Neural cell (in vitro differentiated cells): Measurements from ENCODE around the gene CRIM1. TPM values are rescaled to one million over a fixed set of nuclear protein-coding genes. Genes with fewer than 3 reads are reported as not detected.

Experiments
- H2AFZ ChIP-seq: fragments of 200-600, 300-800 bp; sonication (generic), shearing (Covaris generic); 2 replicates; pipeline ENCODE4 v1.6.0; 2014; ENCODE audit warnings: low read depth, mild to moderate bottlenecking, antibody characterized with exemption, low read length, moderate library complexity
- H3F3A ChIP-seq: fragments of 200-600 bp; shearing (Covaris generic); 2 replicates; pipeline ENCODE4 v1.6.1; 2016; ENCODE audit warnings: mild to moderate bottlenecking, moderate library complexity, mixed read lengths, antibody characterized with exemption, low read length; ENCODE audit not compliant: insufficient read depth, poor library complexity, severe bottlenecking
- H3K27ac ChIP-seq: fragments of 200-600, 300-800 bp; sonication (generic), shearing (Covaris generic); 2 replicates; pipeline ENCODE4 v1.5.1; 2014; ENCODE audit warnings: mild to moderate bottlenecking, low read length, moderate library complexity
- H3K27me3 ChIP-seq: fragments of 300-800, 200-600 bp; sonication (generic), shearing (Covaris generic); 2 replicates; pipeline ENCODE4 v1.6.0; 2014; ENCODE audit warnings: mild to moderate bottlenecking, low read depth, low read length, moderate library complexity; ENCODE audit not compliant: insufficient read depth
- H3K36me3 ChIP-seq: fragments of 300-800, 200-600 bp; sonication (generic), shearing (Covaris generic); 2 replicates; pipeline ENCODE4 v1.5.1; 2014; ENCODE audit warnings: mild to moderate bottlenecking, antibody characterized with exemption, low read length, moderate library complexity; ENCODE audit not compliant: insufficient read depth
- H3K4me2 ChIP-seq: fragments of 300-800, 200-600 bp; sonication (generic), shearing (Covaris generic); 2 replicates; pipeline ENCODE4 v1.6.0; 2014; ENCODE audit warnings: mild to moderate bottlenecking, low read length
- H3K4me3 ChIP-seq: fragments of 300-800, 200-600 bp; sonication (generic), shearing (Covaris generic); 2 replicates; pipeline ENCODE4 v1.5.1; 2014; ENCODE audit warnings: mild to moderate bottlenecking, low read length, moderate library complexity
- H3K79me2 ChIP-seq: fragments of 200-600 bp; shearing (Covaris generic); replicated peaks from 2 replicates; pipeline ENCODE4 v1.6.0; 2014; ENCODE audit warnings: mild to moderate bottlenecking, low read length, moderate library complexity; ENCODE audit not compliant: insufficient read depth
- H3K9ac ChIP-seq: fragments of 300-800, 200-600 bp; sonication (generic), shearing (Covaris generic); 2 replicates; pipeline ENCODE4 v1.6.1; 2016; ENCODE audit warnings: mild to moderate bottlenecking, low read length, mixed read lengths
- H3K9me2 ChIP-seq: fragments of 200-600 bp; shearing (Covaris generic); 2 replicates; pipeline ENCODE4 v1.6.1; 2016; ENCODE audit warnings: mild to moderate bottlenecking, low read length, mixed read lengths; ENCODE audit not compliant: insufficient read depth
- H3K9me3 ChIP-seq: fragments of 200-600, 300-800 bp; sonication (generic), shearing (Covaris generic); 2 replicates; pipeline ENCODE4 v1.6.1; 2016; ENCODE audit warnings: mild to moderate bottlenecking, mixed run types, low read length, moderate library complexity, mixed read lengths
- H4K20me1 ChIP-seq: fragments of 200-600 bp; shearing (Covaris generic); 2 replicates; pipeline ENCODE4 v1.6.1; 2016; ENCODE audit warnings: mild to moderate bottlenecking, mixed run types; ENCODE audit not compliant: insufficient read depth
- EP300 ChIP-seq: fragments of 450-650 bp; conservative IDR thresholded peaks from 2 replicates; pipeline ENCODE4 v1.6.1; 2014; ENCODE audit warnings: antibody characterized with exemption, mild to moderate bottlenecking, moderate library complexity; ENCODE audit not compliant: poor library complexity, severe bottlenecking
- EZH2 ChIP-seq: fragments of 200-600, 300-800 bp; shearing (Covaris generic), sonication (generic); IDR thresholded peaks from 2 replicates; pipeline ENCODE4 v1.6.1; 2014; ENCODE audit warnings: antibody characterized with exemption, low read length, borderline replicate concordance, mild to moderate bottlenecking; ENCODE audit not compliant: insufficient read depth, poor library complexity, severe bottlenecking
- MXI1 ChIP-seq: fragments of 450-650 bp; conservative IDR thresholded peaks from 2 replicates; pipeline ENCODE4 v1.6.1; 2014; ENCODE audit warnings: antibody characterized with exemption, mild to moderate bottlenecking; ENCODE audit not compliant: poor library complexity, severe bottlenecking
- POLR2AphosphoS5 ChIP-seq: IDR thresholded peaks from 2 replicates; pipeline ENCODE4 v1.6.1; 2012
- RAD21 ChIP-seq: fragments of 450-650 bp; conservative IDR thresholded peaks from 2 replicates; pipeline ENCODE4 v1.6.1; 2014; ENCODE audit warnings: antibody characterized with exemption, mild to moderate bottlenecking, moderate library complexity
- REST ChIP-seq: IDR thresholded peaks from 2 replicates; pipeline ENCODE4 v1.6.1; 2012; ENCODE audit warnings: borderline replicate concordance
- SMC3 ChIP-seq: fragments of 450-650 bp; conservative IDR thresholded peaks from 2 replicates; pipeline ENCODE4 v1.6.1; 2014; ENCODE audit warnings: antibody characterized with exemption, mild to moderate bottlenecking, moderate library complexity; ENCODE audit not compliant: poor library complexity
- TAF1 ChIP-seq: IDR thresholded peaks from 2 replicates; pipeline ENCODE4 v1.6.1; 2012; ENCODE audit warnings: low read depth
- polyA plus RNA-seq: library from polyadenylated mRNA; depleted of rRNA; stranded (reverse); fragments of >200 nt; gene quantifications from 2 replicates; pipeline ENCODE4 v1.2.3, GENCODE V29; 2014
- TF ChIP-seq, protein P1 (sequence below): fragments of 450-650 bp; IDR thresholded peaks from 2 replicates; pipeline ENCODE4 v1.5.1; 2014; ENCODE audit warnings: antibody characterized with exemption, mild to moderate bottlenecking, moderate library complexity; ENCODE audit not compliant: poor library complexity, severe bottlenecking

The CRIM1 gene
- polyA plus RNA-seq, 1 donor from 2014 or later, result 6.7 TPM

- Histone ChIP-seq H4K20me1 (no peaks in the 10 kb centered on the region), H3K27ac (no peak overlapping the region), H3F3A (no peaks in the 10 kb centered on the region), H3K9me2 (no peaks in the 10 kb centered on the region), H3K79me2 (no peaks in the 10 kb centered on the region), H3K36me3 (peaks cover 3% of the 10 kb centered on the region), H3K9ac (no peak overlapping the region), H3K4me2 (no peak overlapping the region), H3K27me3 (no peaks in the 10 kb centered on the region), H2AFZ (no peak overlapping the region), H3K9me3 (no peaks in the 10 kb centered on the region), H3K4me3 (no peak overlapping the region)
- no peak for TF ChIP-seq SMC3
- TF ChIP-seq MXI1, result no peak
- TF ChIP-seq REST, result no peak
- TF ChIP-seq, protein P1, sequence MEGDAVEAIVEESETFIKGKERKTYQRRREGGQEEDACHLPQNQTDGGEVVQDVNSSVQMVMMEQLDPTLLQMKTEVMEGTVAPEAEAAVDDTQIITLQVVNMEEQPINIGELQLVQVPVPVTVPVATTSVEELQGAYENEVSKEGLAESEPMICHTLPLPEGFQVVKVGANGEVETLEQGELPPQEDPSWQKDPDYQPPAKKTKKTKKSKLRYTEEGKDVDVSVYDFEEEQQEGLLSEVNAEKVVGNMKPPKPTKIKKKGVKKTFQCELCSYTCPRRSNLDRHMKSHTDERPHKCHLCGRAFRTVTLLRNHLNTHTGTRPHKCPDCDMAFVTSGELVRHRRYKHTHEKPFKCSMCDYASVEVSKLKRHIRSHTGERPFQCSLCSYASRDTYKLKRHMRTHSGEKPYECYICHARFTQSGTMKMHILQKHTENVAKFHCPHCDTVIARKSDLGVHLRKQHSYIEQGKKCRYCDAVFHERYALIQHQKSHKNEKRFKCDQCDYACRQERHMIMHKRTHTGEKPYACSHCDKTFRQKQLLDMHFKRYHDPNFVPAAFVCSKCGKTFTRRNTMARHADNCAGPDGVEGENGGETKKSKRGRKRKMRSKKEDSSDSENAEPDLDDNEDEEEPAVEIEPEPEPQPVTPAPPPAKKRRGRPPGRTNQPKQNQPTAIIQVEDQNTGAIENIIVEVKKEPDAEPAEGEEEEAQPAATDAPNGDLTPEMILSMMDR, result no peak
- TF ChIP-seq EZH2, result no peak
- no peak for TF ChIP-seq EP300
- TF ChIP-seq RAD21, result no peak
Observed at GRCh38 chr2:36579297-36579664, 223.7 kb downstream of the CRIM1 start.

DNA sequence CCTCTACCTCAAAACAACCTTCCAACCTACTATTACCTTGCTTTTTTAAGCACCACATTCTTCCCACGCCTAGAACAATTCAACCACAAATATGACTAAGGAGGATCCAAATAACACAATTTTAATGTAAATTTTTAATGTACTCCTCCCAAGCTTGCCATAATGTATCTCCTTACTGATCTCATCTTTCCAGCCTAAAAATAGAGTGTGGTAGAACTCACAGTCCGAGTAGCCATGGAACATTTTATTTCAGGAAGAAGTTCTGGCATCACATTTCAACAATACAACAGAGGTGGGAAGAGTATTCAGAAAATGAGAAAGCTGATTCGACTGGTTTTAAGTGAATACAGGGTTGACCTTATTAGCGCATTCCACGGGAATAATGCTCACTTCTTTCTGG lies 227.0 kb downstream of the CRIM1 start:
- H3K36me3 ChIP-seq, result peaks cover 3% of the 10 kb centered on the region
- H2AFZ ChIP-seq, result no peak overlapping the region
- H3K9ac ChIP-seq, result no peak overlapping the region
- no peak overlapping the region for H3K27ac ChIP-seq
- H3K79me2 ChIP-seq, result no peaks in the 10 kb centered on the region
- H4K20me1 ChIP-seq, result no peaks in the 10 kb centered on the region
- H3K4me3 ChIP-seq, result no peak overlapping the region
- no peaks in the 10 kb centered on the region for H3K27me3 ChIP-seq
- H3F3A ChIP-seq, result no peaks in the 10 kb centered on the region
- no peaks in the 10 kb centered on the region for H3K9me3 ChIP-seq
- TF ChIP-seq EP300 (no peak), EZH2 (no peak), TAF1 (no peak), RAD21 (no peak), SMC3 (no peak), POLR2AphosphoS5 (no peak), MXI1 (no peak), REST (no peak)
- TF ChIP-seq, protein P1, result no peak
- H3K9me2 ChIP-seq, result no peaks in the 10 kb centered on the region
- no peak overlapping the region for H3K4me2 ChIP-seq
